Activated naive CD4-positive, alpha-beta T cell treated with anti-CD3 and anti-CD28 coated beads, Interleukin-2, amount 50 U/mL, for 24 hours (primary cell): ENCODE measurements around the gene SMAD3.

Experiments
- H3K27ac Mint-ChIP-seq: one replicate; pipeline ENCODE4 v1.8.0; 2021; ENCODE audit warnings: mild to moderate bottlenecking, mixed read lengths
- H3K27me3 Mint-ChIP-seq: one replicate; pipeline ENCODE4 v1.8.0; 2021; ENCODE audit warnings: mixed read lengths
- H3K36me3 Mint-ChIP-seq: one replicate; pipeline ENCODE4 v1.8.0; 2021; ENCODE audit warnings: mixed read lengths
- H3K4me1 Mint-ChIP-seq: one replicate; pipeline ENCODE4 v1.8.0; 2021; ENCODE audit warnings: mixed read lengths
- H3K4me3 Mint-ChIP-seq: one replicate; pipeline ENCODE4 v1.8.0; 2021; ENCODE audit warnings: mild to moderate bottlenecking, mixed read lengths
- H3K9me3 Mint-ChIP-seq: one replicate; pipeline ENCODE4 v1.8.0; 2021; ENCODE audit warnings: mixed read lengths

SMAD3 gene

GRCh38 chr15:67030036-67030762 lies 35.2 kb upstream of the SMAD3 start:
- peaks cover 26% of the 10 kb centered on the region for H3K4me1 Mint-ChIP-seq

DNA sequence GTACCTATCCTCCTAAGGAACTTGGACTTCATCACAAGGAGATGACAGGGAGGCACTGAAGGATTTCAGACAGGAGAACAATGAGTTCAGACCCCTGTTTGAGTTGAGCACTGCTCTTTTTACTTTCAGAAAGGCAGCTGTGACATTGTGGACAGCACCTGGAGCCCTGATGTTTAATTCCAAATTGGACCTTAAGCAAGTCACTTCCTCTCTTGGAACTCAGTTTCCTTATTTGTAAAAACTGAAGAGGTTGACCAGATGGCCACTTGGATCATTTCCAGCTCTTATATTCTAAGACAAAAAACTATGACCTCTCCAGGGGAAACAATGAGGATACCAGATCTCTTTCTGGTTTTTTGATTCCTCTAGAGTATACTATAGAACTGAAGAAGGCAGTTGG lies 34.1 kb upstream of the SMAD3 start:
- H3K36me3 Mint-ChIP-seq, result no peaks in the 10 kb centered on the region
- H3K9me3 Mint-ChIP-seq, result no peaks in the 10 kb centered on the region
- H3K4me1 Mint-ChIP-seq, result peaks cover 19% of the 10 kb centered on the region
- H3K4me3 Mint-ChIP-seq, result no peak overlapping the region
- peaks cover 2% of the 10 kb centered on the region for H3K27me3 Mint-ChIP-seq
- H3K27ac Mint-ChIP-seq, result no peak overlapping the region

More at GRCh38 chr15:67030036-67030762, 35.2 kb upstream of the SMAD3 start:
- no peaks in the 10 kb centered on the region for H3K36me3 Mint-ChIP-seq
- no peaks in the 10 kb centered on the region for H3K9me3 Mint-ChIP-seq
- H3K27ac Mint-ChIP-seq, result no peak overlapping the region
- H3K27me3 Mint-ChIP-seq, result peaks cover 2% of the 10 kb centered on the region
- no peak overlapping the region for H3K4me3 Mint-ChIP-seq

DNA sequence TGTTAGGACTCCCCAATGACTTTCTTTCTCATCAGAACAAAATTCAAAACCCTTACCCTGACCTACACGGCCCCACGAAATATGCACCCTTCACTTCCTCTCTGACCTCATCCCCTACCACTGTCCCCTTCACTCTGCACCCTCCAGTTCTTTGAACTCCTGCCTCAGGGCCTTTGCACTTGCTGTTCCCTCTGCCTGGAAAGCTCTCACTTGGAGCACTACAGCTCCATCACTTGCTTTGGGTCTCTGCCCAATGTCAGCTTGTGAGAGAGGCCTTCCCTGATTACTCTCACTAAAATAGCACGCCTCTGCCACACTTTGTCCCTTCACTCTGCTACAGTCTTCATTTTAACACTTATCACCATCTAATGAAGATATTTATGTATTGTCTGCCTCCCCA lies 32.8 kb upstream of the SMAD3 start:
- H3K9me3 Mint-ChIP-seq, result no peaks in the 10 kb centered on the region

GRCh38 chr15:67033012-67033411 lies 32.4 kb upstream of the SMAD3 start:
- Mint-ChIP-seq H3K36me3 (no peaks in the 10 kb centered on the region), H3K4me1 (peaks cover 29% of the 10 kb centered on the region), H3K27me3 (peaks cover 2% of the 10 kb centered on the region), H3K27ac (no peak overlapping the region), H3K4me3 (no peak overlapping the region), H3K9me3 (no peaks in the 10 kb centered on the region)

More for the DNA sequence above, 32.8 kb upstream of the SMAD3 start:
- H3K4me3 Mint-ChIP-seq, result no peak overlapping the region
- no peak overlapping the region for H3K27ac Mint-ChIP-seq
- H3K36me3 Mint-ChIP-seq, result no peaks in the 10 kb centered on the region
- peaks cover 2% of the 10 kb centered on the region for H3K27me3 Mint-ChIP-seq
- H3K4me1 Mint-ChIP-seq, result peaks cover 29% of the 10 kb centered on the region

GRCh38 chr15:67033571-67034044 lies 31.8 kb upstream of the SMAD3 start:
- Mint-ChIP-seq H3K4me1 (peaks cover 30% of the 10 kb centered on the region), H3K27me3 (no peaks in the 10 kb centered on the region), H3K36me3 (no peaks in the 10 kb centered on the region), H3K9me3 (no peaks in the 10 kb centered on the region), H3K4me3 (peak overlapping the region; percentile 21), H3K27ac (no peak overlapping the region)

GRCh38 chr15:67035886-67036285 lies 29.5 kb upstream of the SMAD3 start:
- no peaks in the 10 kb centered on the region for H3K9me3 Mint-ChIP-seq
- peaks cover 46% of the 10 kb centered on the region for H3K4me1 Mint-ChIP-seq
- no peaks in the 10 kb centered on the region for H3K27me3 Mint-ChIP-seq
- H3K4me3 Mint-ChIP-seq, result no peak overlapping the region
- H3K36me3 Mint-ChIP-seq, result no peaks in the 10 kb centered on the region
- no peak overlapping the region for H3K27ac Mint-ChIP-seq

- no peaks in the 10 kb centered on the region for H3K27me3 Mint-ChIP-seq
- no peak overlapping the region for H3K4me3 Mint-ChIP-seq
- H3K4me1 Mint-ChIP-seq, result peaks cover 52% of the 10 kb centered on the region
- H3K36me3 Mint-ChIP-seq, result no peaks in the 10 kb centered on the region
- no peaks in the 10 kb centered on the region for H3K9me3 Mint-ChIP-seq
- no peak overlapping the region for H3K27ac Mint-ChIP-seq
Measured at GRCh38 chr15:67036775-67037555, 28.4 kb upstream of the SMAD3 start.

- no peaks in the 10 kb centered on the region for H3K27me3 Mint-ChIP-seq
- H3K9me3 Mint-ChIP-seq, result no peaks in the 10 kb centered on the region
- peaks cover 59% of the 10 kb centered on the region for H3K4me1 Mint-ChIP-seq
- no peak overlapping the region for H3K27ac Mint-ChIP-seq
- H3K36me3 Mint-ChIP-seq, result no peaks in the 10 kb centered on the region
- no peak overlapping the region for H3K4me3 Mint-ChIP-seq
Measured at GRCh38 chr15:67037694-67038093, 27.7 kb upstream of the SMAD3 start.

- Mint-ChIP-seq H3K27me3 (no peaks in the 10 kb centered on the region), H3K36me3 (no peaks in the 10 kb centered on the region), H3K4me1 (peaks cover 66% of the 10 kb centered on the region), H3K27ac (no peak overlapping the region), H3K4me3 (peak overlapping the region; percentile 33), H3K9me3 (no peaks in the 10 kb centered on the region)
Measured at GRCh38 chr15:67038736-67039135, 26.7 kb upstream of the SMAD3 start.

GRCh38 chr15:67039384-67040075 lies 25.9 kb upstream of the SMAD3 start:
- Mint-ChIP-seq H3K4me3 (peak overlapping the region; percentile 43), H3K36me3 (no peaks in the 10 kb centered on the region), H3K9me3 (no peaks in the 10 kb centered on the region), H3K4me1 (peaks cover 60% of the 10 kb centered on the region), H3K27ac (no peak overlapping the region), H3K27me3 (no peaks in the 10 kb centered on the region)

DNA sequence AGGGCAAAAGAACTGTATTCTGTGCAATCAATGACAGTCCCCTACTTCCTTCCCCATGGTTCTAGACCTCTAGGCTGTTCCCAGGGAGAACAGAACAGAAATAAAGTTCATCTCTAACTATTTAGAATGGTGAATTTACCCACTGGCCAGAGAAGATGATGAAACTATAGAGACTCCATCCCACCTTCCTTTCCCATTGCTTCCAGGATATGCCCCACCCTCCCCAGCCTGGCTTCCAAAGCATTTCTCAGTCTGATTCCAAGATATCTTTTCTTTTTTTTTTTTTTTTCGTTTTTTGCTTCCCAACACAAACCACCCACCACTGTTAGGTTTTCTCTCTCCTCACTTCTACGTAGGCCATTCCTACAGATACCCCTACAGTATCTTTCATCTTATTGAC lies 25.1 kb upstream of the SMAD3 start:
- no peak overlapping the region for H3K4me3 Mint-ChIP-seq
- H3K9me3 Mint-ChIP-seq, result no peaks in the 10 kb centered on the region
- H3K27ac Mint-ChIP-seq, result no peak overlapping the region
- H3K36me3 Mint-ChIP-seq, result no peaks in the 10 kb centered on the region
- no peaks in the 10 kb centered on the region for H3K27me3 Mint-ChIP-seq
- H3K4me1 Mint-ChIP-seq, result peaks cover 56% of the 10 kb centered on the region

GRCh38 chr15:67042551-67043142 lies 22.8 kb upstream of the SMAD3 start:
- Mint-ChIP-seq H3K36me3 (no peaks in the 10 kb centered on the region), H3K9me3 (no peaks in the 10 kb centered on the region), H3K4me1 (peaks cover 46% of the 10 kb centered on the region), H3K27ac (no peak overlapping the region), H3K4me3 (no peak overlapping the region), H3K27me3 (no peaks in the 10 kb centered on the region)

GRCh38 chr15:67043939-67044771 lies 21.2 kb upstream of the SMAD3 start:
- Mint-ChIP-seq H3K4me1 (peaks cover 30% of the 10 kb centered on the region), H3K36me3 (no peaks in the 10 kb centered on the region), H3K27me3 (no peaks in the 10 kb centered on the region), H3K4me3 (no peak overlapping the region), H3K9me3 (no peaks in the 10 kb centered on the region), H3K27ac (no peak overlapping the region)

DNA sequence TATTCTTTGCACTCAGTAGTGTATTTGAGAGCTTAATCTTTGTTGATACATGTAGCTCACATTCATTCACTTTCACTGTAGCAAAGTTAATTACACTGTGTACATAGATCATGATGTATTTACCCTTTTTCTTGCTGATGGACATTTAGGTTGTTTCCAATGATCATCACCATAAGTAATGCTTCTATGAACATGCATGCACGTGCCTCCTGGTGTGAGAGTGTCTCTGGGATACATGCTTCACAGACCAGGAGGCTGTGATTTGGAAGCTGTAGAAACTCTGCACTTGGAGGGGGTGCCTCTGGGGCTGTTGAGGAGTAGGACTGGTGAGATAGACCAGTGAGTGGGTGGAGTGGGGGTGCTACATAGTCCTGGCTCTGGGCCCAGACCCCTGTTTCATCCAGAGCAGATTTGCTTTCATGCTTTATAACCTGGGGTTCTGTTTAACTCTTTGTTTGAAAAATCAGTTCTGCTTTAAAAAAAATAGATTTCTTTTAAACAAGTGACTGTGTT lies 18.2 kb upstream of the SMAD3 start:
- Mint-ChIP-seq H3K9me3 (no peaks in the 10 kb centered on the region), H3K27me3 (no peaks in the 10 kb centered on the region), H3K4me3 (no peak overlapping the region), H3K4me1 (peaks cover 22% of the 10 kb centered on the region), H3K36me3 (no peaks in the 10 kb centered on the region), H3K27ac (no peak overlapping the region)
